HPDE6-E6E7 (cell line): ENCODE measurements around the gene CSPG5.

ENCODE experiments used
- DNase-seq: peaks from one replicate; pipeline ENCODE4 v3.0.0; 2011; ENCODE audit warnings: missing footprints; ENCODE audit errors: extremely low spot score

Gene CSPG5

DNA sequence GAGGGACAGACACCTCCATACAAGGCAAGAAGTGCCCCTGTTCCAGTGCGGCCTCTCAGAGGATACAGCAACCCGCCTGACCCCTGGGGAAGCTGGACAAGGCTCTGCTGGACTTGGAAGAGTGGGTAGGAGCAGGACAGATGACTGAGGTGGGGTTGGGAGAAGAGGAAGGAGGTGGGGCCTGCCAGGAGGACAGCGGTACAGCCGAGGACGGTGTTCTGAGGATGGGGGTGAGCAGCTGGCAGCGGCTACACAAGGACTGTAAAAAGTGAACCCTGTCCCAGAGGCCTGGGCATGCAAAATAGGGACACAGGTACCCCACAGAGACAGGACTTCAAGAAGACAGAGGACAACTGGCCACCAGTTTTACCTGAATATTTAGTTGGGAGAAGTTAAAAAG lies 41.7 kb downstream of the CSPG5 start:
- no peak for DNase-seq

DNA sequence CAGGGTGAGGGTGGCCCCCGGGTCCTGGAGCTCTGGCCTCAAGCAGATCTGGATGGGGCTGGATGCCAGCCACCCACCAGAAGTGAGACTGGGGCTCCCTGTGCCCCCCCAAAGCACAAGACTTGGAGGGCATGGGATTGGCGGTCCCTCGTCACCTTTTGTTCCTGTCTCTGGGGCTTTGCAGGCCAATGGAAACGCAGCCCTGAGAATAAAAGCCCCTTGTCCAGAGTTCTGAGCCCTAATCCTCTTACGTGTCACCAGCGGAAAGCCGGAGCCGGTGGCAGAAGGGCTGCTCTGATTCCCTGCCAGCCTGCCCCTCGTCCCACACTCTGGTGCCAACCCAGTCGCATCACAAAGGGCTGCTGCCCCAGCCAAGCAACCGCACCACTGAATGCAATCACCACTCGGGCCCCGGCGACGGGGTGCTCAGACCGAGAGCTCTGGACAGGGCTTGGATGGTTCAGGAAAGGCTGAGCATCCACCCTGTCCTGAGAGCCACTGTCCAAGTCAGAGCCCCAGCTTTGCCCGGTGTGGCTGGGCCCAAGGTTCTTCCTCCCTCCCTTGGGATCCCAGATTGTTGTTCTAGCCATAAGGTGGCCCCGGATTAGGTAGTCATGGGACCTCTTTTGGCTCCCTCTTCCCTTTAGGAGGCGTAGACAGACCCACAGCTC lies 42.3 kb downstream of the CSPG5 start:
- DNase-seq, result no peak

DNA sequence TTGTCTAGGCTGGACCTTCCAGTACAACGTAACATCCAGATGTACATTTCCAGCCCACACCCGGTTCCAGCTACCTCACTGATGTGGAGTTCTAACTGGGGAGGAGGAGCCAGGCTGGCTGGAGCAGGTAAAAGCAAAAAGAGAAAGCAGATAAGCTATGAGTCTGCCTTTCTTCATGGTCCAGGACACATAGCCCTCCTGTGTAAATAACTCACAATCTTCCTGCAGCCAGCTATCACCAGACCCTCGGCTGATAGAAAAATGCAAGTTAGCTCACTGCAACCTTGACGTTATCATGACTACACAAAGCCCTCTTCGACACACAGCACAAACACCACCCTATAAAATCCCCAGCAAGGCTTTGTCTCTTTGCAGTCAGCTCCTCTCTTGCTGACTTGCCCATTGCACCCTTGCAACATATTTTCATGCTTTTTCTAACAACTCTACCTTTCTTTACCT lies 44.6 kb downstream of the CSPG5 start:
- no peak for DNase-seq

DNA sequence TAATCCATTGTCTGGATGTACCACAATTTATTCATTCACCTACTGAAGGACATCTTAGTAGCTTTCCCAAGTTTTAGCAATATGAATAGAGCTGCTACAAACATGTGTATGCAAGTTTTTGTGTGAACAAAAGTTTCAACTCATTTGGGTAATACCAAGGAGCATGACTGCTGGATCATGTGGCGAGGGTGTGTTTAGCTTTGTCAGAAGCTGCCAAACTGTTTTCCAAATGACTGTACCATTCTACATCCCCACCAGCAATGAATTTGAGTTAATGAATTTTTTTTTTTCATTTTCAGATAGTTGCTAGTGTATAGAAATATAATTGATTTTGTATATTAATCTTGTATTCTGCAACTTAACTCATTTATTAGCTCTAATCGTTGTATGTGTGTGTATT lies 45.2 kb downstream of the CSPG5 start:
- no peak for DNase-seq

DNA sequence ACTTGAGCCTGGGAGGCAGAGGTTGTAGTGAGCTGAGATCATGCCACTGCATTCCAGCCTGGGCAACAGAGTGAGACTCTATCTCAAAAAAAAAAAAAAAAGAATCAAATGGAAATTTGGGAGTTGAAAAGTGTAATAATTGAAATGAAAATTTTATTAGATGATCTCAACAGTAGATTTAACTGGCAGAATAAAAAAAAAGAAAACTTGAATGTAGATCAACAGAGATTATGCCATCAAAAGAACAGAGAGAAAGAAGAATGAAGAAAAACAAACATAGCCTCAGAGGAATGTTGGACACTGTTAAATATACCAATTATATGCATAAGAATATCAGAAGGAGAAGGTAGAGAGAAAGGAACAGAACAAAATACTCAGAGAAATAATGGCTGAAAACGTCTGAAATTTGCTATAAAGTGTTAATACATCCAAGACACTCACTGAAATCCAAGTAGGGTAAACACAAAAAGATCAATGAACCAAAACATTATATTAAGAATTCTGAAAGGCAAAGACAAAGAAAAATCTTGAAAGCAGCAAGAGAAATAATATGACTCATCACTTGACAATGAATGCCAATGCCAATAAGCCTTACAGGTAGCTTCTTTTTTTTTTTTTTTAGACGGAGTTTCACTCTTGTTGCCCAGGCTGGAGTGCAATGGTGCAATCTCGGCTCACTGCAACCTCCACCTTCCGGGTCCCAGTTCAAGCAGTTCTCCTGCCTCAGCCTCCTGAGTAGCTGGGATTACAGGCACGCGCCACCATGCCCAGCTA lies 50.5 kb downstream of the CSPG5 start:
- DNase-seq, result no peak

DNA sequence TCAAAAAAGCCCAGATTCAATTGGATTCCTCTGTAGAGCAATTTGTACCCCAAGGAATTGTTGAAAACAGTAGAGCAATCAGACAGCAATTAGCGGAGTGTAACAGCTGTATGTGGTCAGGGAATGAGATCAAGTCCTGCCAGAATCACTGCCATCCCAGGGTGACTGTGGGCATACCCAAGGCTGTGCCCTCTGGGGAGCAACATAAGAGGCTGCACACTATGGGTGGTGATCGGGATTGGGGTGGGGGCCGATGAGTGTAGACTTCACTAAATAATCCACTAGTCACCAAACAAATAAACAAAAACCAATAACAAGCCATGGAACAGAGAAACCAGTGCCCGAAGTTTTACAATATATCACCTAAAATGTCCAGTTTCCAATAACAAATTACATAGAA lies 53.0 kb downstream of the CSPG5 start:
- no peak for DNase-seq

DNA sequence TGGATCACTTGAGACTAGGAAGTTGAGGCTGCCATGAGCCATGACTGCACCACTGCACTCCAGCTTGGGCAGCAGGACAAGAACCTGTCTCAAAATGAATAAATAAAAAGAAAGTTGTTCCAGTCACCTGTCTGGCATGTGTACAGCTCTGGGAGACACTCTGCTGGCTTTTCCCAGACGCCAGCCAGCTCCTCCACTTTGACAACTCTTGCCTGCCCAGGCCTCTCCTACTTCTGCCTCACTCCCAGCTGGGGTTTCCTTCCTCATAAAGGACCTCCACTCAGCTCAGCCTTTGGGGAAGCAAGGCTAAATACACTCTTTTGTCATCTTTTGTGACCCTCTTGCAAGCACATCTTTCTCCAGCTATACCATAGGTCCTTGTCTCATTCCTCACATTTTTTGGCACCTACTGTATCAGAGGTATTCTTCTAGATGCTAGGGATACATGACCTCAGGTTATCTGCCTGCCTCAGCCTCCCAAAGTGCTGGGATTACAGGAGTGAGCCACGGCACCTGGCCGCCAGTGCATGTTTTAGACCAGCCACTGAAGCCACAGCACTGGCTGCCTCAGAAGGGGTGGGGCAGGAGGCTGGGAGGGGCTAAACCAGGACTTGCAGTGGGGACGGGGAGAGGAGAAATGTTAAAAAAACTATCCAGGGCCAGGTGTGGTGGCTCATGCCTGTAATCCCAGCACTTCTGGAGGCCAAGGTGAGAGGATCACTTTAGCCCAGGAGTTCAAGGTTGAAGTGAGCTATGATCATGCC lies 55.2 kb downstream of the CSPG5 start:
- DNase-seq, result no peak

DNA sequence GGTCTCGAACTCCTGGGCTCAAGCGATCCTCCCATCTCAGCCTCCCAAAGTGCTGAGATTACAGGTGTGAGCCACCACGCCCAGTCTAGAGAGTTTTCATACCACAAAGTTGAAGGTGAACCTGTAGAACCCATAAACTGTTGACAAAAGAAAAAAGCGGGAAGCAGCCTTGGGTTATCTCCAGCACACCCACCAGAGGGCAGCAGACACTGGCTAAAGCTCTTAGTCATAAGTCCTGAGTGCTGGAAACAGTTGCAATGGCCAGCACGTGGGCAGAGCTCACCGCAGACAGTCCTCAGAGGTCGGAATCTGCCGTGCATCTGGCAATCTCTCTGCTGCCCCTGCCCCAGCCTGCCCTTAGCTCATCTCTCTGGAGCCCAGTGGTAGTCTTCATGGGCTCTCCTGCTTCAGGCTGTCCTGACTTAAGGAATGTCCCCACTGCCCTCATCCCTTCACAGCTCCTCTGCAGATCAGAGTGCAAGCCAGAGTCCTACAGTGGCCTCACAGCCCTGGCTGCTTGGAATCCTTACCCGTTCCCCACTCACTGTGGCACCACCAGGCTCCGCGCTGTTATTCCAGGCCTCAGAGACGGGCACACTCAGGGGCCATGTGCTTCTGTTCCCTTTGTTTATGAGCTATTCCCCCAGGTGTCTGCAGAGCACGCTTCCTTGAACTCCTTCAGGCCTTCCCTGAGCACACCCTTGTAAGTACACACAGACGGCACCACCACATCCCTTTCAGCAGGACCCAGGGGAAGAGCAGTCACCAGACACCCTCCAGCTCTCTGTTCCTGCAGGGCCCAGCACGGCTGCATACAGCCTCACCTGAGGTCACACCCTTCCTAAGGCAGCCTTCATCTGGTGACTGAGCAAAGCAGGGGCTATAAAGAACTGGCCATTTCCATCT lies 56.3 kb downstream of the CSPG5 start:
- peak; percentile 39 for DNase-seq

DNA sequence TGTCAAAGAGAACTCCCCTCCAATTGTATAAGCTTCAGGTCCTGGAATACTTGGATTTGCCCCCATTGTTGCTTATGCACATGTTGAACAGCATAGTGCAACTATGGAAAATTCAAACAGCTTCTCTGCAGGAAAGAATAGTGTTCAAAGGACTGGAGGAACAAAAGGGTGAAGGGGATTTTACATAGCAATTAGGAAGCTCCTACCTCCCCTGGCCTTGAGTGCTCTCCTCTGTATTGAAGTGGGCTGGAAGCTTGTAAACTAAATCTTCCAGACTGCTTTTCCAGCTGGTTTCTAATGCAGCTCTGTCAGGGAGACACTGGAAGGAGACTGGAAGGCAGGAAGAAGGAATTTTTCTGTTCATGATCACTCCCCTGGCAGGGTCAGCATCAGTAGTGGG lies 57.9 kb downstream of the CSPG5 start:
- no peak for DNase-seq

DNA sequence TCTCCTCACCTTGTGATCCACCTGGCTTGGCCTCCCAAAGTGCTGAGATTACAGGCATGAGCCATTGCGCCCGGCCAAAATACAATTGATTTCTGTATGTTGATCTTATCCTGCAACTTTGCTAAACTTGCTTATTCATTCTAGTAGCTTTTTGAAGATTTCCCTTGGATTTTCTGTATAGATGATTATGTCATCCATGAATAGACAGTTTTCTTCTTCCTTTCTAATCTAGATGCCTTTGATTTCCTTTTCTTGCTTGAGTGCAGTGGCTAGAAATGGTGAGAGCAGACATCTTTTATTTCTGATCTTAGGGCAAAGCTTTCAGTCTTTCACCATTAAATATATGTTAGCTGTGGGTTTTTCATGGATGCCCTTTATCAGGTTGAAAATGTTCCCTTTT lies 60.7 kb downstream of the CSPG5 start:
- DNase-seq, result no peak

DNA sequence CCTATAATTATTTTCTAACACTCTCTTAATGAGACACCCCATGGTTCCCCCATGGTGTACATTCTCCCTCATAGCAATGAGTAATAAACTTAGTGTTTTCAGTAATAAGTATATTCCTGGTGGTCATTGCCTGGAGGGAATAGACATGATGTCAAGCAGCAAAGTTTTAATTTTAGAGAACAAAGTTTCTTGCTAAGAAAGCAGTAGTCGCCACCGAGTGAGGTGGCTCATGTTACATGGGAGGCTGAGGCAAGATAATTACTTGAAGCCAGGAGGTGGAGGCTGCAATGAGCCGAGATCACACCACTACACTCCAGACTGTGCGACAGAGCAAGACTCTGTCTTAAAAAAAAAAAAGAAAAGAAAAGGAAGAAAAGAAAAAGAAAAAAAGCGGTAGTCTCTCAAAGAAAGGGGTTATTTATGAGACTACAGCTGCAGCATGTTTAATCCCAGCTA lies 62.8 kb downstream of the CSPG5 start:
- no peak for DNase-seq

DNA sequence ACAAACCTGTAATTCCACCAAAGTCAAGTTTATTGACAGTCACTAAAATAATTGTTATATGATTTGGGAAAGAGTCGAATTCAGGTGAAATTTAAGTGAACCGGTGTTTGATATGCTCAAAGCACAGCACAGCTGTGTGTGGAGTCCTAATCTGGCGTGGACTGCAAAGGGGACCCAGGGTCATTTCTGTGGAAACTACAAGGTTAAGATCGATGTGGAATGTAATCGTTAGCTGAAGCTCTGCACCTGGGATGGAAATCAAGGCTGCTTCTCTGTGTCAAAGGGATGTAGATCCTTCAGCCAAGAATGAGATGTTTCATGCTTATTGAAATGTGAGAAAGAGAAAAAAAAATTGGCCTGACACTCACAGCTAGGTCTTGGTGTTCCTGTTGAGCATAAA lies 63.6 kb downstream of the CSPG5 start:
- DNase-seq, result no peak

DNA sequence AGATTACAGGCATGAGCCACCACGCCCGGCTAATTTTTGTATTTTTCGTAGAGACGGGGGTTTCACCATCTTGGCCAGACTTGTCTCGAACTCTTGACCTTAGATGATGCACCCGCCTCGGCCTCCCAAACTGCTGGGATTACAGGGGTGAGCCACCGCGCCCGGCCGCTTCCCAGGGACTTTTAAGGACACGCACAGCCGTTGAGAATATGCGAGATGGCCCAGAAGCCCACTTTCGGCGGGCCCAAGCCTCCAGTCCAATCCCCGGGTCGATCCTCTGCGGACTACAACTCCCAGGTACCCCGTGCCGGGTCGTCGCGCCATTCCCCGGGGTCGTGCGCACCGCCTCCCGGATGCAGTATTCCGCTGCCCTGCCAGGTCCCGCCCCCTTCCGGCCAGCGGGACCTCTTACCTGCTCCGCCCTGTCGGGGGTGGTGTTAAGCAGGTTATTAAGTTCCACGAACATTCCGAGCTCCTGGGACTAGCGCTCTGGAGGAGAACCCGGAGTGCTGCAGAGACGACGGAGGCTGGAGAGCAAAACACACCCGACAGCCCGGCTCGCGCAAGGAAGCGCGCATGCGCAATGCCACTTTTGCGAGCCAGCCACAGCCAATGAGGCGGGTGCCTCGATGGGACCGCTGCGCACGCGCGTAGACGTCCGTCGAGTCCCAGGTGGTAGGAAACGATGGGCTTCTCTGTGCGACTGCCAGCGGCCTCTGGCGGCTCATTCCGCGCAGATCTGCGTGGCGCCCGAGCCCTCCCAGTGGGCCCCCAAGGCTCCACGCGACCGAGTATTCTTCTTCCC lies 65.3 kb downstream of the CSPG5 start, which contains the start of gene ELP6:
TSS of gene ELP6 (minus strand) at position 588 of the 805 bp plus-strand sequence. CDS start at position 466, 122 bp downstream.
- DNase-seq, result peak; percentile 64

DNA sequence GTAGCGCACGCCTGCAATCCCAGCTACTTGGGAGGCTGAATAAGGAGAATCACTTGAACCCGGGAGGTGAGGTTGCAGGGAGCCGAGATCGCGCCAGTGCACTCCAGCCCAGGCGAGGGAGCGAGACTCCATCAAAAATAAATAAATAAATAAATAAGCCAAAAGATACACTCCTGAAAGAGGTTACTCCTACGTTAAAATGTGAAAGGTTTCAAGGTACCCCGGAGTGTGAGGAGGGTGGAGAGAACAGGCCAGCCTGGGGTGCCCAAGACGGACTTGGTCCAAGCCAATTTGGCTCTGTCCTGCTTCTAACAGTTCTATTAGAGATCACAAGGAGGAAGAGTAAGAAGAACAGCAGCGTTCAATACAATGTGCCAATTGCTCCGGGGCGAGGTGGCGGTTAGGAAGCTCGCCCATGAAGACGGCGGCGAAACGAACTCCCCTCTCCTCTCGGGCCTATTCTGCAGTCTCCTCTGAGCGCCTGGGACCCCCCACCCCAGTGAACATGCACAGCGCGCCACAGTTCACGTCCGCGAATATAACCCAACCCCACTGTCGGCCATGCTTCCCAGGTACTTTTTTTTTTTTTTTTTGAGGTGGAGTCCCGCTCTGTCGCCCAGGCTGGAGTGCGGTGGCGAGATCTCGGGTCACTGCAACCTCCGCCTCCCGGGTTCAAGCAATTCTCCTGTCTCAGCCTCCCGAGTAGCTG lies 66.1 kb downstream of the CSPG5 start:
- no peak for DNase-seq
